HepG2 (cell line): Measurements from ENCODE around the gene SPATA13. TPM values are rescaled to one million over a fixed set of nuclear protein-coding genes. Genes with fewer than 3 reads are reported as not detected.

Experiments
- KIAA2018 ChIP-seq: sonication (generic); formaldehyde crosslinking; IDR thresholded peaks from 2 replicates; pipeline ENCODE4 v1.5.0; 2020; ENCODE audit warnings: mild to moderate bottlenecking, missing genetic modification reagents, borderline replicate concordance
- ZNF281 ChIP-seq: sonication (generic); formaldehyde crosslinking; IDR thresholded peaks from 2 replicates; pipeline ENCODE4 v1.4.0; 2020; ENCODE audit warnings: missing genetic modification reagents, borderline replicate concordance
- polyA plus RNA-seq, 8 experiments: library from polyadenylated mRNA; depleted of rRNA in 3 of 8; stranded (reverse) in 7 of 8; unstranded in 1 of 8; fragments of >200 nt; fragmentation: Illumina TruSeq in 4 of 8; extraction: Trizol in 4 of 8; gene quantifications; 2 replicates each; pipeline versions ENCODE4 v1.2.1 to v1.2.3, GENCODE V29; 2011 to 2016; ENCODE audit warnings: low read depth in 4 of 8, missing spikeins in 1 of 8, mixed read lengths in 1 of 8; ENCODE audit not compliant: insufficient read depth in 1 of 8
- total RNA-seq, 5 experiments: library from RNA; depleted of rRNA; stranded (reverse); fragments of >200 nt; fragmentation: Illumina TruSeq; extraction: Trizol; gene quantifications; 2 replicates each; pipeline ENCODE4 v1.2.3, GENCODE V29; 2016; ENCODE audit warnings: low read depth in 1 of 5

SPATA13 gene
- total and polyA plus RNA-seq, 2 of the 13 experiments (the other 11 are each of a cell fraction or from before 2014, with no cell fraction given), result 11.3 to 14.2 TPM

GRCh38 chr13:24274452-24275021 is 114.0 kb downstream of the SPATA13 start (continued):
- TF ChIP-seq ZNF281 (no peak), KIAA2018 (CRISPR knock-in tag) (no peak)
